ENCODE data around the gene GGTA1. TPM values are rescaled to one million over a fixed set of nuclear protein-coding genes. Genes with fewer than 3 reads are reported as not detected.

The GGTA1 gene
- total RNA-seq (2022; extraction: Qiagen RNA extraction; ENCODE audit: low read depth) = not detected in 5 replicates

DNA sequence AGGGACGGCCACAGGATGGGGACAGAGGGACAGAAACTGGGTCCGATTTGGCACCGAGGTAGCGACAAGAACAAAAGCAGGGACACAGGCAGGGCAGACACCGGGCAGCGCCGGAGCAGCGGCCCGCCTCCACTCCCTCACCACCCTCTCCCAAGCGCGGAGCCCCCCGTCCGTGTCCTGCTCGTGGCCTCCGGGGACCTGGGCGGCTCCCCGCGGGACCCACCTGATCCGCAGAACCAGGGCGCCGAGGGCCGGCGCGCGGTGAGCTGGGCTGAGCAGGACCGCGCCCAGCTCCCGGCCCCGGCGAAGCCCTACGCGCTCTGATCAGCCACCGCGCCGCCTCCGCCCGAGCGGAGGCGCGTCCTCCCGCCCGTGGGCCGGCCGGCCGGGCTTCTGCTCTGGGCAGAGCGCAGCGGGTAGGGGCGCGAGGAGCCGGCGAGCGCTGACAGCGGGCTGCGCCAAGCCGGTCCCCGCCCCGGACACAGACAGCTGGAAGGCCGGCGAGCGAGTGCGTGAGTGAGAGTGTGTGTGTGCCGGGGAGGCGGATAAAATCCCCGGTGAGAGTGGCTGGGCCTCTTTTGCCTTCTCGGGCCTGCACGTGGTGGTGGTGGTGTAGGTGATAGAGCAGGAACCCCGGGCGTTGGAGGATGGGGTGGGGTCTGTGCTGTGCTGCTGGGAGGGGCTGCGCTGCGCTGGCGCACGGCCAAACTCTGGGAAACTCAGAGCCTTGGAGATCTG lies at the start of gene GGTA1:
Gene GGTA1 (minus strand): TSS at position 418 of the 738 bp plus-strand sequence. CDS start 31,922 bp downstream, outside the sequence.

Other genes with a start within 250 kb of the GGTA1 start
- 65.6 to 76.2 TPM (median 74.7 TPM) in 5 replicates for gene GSN, start 231.7 kb downstream of the GGTA1 start, total RNA-seq (2022; extraction: Qiagen RNA extraction; ENCODE audit: low read depth)
- gene STOM, start 129.6 kb downstream of the GGTA1 start, total RNA-seq (2022; extraction: Qiagen RNA extraction; ENCODE audit: low read depth) = 214 to 278 TPM (median 219 TPM) in 5 replicates
- 11.1 to 14.8 TPM (median 11.7 TPM) in 5 replicates for gene DAB2IP, start 151.8 kb upstream of the GGTA1 start, total RNA-seq (2022; extraction: Qiagen RNA extraction; ENCODE audit: low read depth)